ENCODE data around the gene SLC22A3.
"Not testable (repeated sequence)": the region's sequence is repeated elsewhere in the genome, so short reads cannot be mapped to it uniquely, and the experiment has no call there.

Gene SLC22A3

GRCh38 chr6:160368670-160369069 lies 20.5 kb downstream of the SLC22A3 start:
- no peak for DNase-seq (ENCODE audit: low read depth in 4 of 4, low spot score in 1 of 4)

GRCh38 chr6:160373601-160374000 lies 25.4 kb downstream of the SLC22A3 start:
- DNase-seq (ENCODE audit: low read depth in 4 of 4, low spot score in 1 of 4): not testable (repeated sequence)

- DNase-seq (ENCODE audit: low read depth in 4 of 4, low spot score in 1 of 4): no peak
These were observed 26.8 kb downstream of the SLC22A3 start for GRCh38 chr6:160374836-160375560.

DNA sequence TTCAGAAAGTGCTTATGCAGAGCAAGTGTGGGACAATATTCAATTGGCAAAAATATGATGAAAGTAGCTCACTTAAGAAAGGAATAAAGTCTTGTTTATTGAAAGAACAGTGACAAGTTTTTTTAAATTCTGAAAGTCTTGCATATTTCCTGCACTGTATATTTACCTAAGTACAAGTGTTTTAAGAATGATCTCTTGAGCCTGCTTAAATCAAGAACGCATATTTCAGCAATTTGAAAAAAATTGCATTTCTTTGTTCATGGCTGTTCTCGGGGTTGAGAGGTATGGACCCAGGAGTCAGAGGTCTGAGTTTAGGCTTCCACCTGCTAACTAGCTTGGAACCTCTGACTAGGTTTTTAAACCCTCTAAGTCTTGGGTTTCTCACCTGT lies 27.4 kb downstream of the SLC22A3 start:
- no peak for DNase-seq (ENCODE audit: low read depth in 4 of 4, low spot score in 1 of 4)

DNA sequence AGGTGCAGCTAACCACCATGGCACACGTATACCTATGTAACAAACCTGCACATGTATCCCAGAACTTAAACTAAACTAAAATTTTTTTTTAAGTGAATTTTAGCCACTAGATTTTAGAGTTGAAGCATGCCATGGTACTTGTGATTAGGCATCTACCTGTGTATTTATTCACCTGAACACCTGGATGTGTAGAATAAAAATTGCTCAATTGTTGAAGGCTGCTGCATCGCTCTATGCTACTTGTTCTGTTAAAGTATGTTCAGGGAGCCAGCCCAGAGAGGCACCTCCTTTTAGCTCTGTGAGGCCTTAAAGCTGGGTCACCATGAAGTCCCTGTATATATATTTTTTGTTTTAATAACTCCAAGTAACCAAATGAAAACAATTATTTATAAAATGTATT lies 28.3 kb downstream of the SLC22A3 start:
- DNase-seq (ENCODE audit: low read depth in 4 of 4, low spot score in 1 of 4): no peak

DNA sequence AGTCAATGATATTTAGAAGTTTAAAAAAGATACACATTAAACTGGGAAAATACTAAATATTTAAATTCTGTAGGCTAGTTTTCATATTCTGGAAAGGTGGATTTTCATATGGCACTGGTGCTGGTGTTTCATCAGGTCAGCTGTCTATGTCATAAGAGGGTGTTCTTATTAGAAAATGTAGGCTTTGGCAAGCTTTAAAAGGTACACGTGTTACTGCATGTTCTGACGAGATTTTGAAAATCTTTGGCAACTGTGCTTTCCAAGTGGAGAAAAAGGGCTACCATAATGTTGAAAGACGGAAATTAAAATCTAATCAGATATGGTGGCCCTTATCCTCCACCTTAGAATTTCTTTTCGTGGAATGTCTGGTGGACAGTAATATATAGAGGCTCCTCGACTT lies 30.0 kb downstream of the SLC22A3 start:
- no peak for DNase-seq (ENCODE audit: low read depth in 4 of 4, low spot score in 1 of 4)

GRCh38 chr6:160378882-160379281 lies 30.7 kb downstream of the SLC22A3 start:
- DNase-seq (ENCODE audit: low read depth in 4 of 4, low spot score in 1 of 4): no peak

GRCh38 chr6:160379466-160379865 lies 31.3 kb downstream of the SLC22A3 start:
- DNase-seq (ENCODE audit: low read depth in 4 of 4, low spot score in 1 of 4): no peak

DNA sequence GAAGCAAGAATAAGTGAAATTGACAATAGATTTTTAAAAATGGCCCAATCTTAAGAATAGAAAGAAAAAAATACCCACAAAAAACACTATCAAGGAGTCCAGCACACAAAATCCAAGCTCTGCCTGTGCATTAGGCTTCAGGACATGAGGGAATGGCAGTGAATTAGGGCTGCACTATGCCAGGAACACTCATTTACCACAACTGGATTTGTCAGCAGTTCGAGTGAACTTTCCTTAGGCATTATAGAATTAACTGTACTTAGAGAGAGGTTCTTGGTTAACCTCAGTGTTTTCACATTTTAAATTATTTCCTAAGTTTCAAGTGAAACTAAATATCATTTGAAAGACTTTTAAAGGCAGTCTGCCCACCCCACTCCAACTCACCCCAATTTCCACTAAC lies 34.8 kb downstream of the SLC22A3 start:
- DNase-seq (ENCODE audit: low read depth in 4 of 4, low spot score in 1 of 4): no peak

- DNase-seq (ENCODE audit: low read depth in 4 of 4, low spot score in 1 of 4): no peak
These were observed 38.8 kb downstream of the SLC22A3 start for GRCh38 chr6:160386869-160387530.

DNA sequence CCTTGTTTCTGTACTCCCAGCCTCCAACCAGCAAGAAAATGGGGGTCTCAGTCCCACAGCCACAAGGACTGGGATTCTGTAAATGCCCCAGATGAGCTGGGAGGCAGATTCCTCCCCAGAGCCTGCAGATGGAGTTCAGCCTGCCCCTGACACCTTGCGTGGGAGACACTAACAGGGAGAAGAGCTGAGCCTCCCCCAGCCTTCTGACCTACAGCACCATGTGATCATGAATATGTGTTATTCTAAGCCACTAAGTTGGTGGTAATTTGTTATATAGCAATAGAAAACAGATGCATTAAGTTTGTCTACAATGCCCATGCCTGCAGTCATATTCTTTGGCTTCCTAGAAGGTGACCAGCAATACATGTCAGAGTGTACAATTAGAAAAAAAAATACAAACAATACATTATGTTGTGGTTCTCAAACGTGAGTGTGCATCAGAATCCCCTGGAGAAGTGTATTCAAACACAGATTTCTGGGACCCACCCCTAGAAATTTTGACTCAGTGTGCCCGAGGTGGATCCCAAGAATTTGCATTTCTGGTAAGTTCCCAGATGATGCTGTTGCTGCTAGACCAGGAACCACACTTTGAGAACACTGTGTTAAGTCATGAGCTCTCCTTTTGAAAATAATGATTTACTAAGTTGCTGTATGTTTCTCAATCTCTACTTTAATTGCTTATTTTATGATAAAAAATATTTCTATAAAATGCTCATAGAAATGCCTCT lies 39.9 kb downstream of the SLC22A3 start:
- DNase-seq (ENCODE audit: low read depth in 4 of 4, low spot score in 1 of 4): no peak

GRCh38 chr6:160388922-160389321 lies 40.7 kb downstream of the SLC22A3 start:
- no peak for DNase-seq (ENCODE audit: low read depth in 4 of 4, low spot score in 1 of 4)

- no peak for DNase-seq (ENCODE audit: low read depth in 4 of 4, low spot score in 1 of 4)
These were observed 43.4 kb downstream of the SLC22A3 start for GRCh38 chr6:160391419-160392116.

- not testable (repeated sequence) for DNase-seq (ENCODE audit: low read depth in 4 of 4, low spot score in 1 of 4)
These were observed 45.3 kb downstream of the SLC22A3 start for GRCh38 chr6:160393442-160393841.

- no peak for DNase-seq (ENCODE audit: low read depth in 4 of 4, low spot score in 1 of 4)
These were observed 45.9 kb downstream of the SLC22A3 start for GRCh38 chr6:160393891-160394653.

- no peak for DNase-seq (ENCODE audit: low read depth in 4 of 4, low spot score in 1 of 4)
These were observed 46.5 kb downstream of the SLC22A3 start for GRCh38 chr6:160394654-160395035.

- DNase-seq (ENCODE audit: low read depth in 4 of 4, low spot score in 1 of 4): no peak
These were observed 47.0 kb downstream of the SLC22A3 start for GRCh38 chr6:160395187-160395586.

GRCh38 chr6:160396292-160396691 lies 48.1 kb downstream of the SLC22A3 start:
- DNase-seq (ENCODE audit: low read depth in 4 of 4, low spot score in 1 of 4): no peak

DNA sequence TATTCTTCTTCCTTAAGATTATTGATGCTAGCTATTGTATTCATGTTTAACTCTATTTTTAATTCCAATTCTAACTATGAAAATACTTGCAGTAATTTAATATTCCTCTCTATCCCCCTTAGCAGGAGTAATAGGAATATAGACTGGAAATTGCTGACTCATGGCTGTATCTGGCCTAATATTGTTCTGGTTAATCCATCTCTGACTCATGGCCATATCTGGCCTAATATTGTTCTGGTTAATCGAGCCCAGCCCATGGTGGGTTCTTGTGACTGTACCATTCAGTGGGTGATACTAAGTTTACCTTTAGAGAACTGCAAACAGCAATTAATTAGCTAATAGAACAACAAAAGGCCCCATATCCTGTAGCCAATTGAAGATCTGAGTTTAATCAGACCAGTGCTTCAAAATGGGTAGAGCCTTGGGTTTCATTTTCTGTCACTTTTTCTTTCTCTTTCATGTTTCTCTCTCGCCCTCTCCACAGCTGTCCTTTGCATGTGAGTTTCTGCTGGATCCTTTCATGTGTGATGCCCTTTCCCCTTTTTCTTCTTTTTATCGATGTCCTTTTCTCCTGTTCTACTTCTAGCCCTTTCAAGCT lies 50.6 kb downstream of the SLC22A3 start:
- no peak for DNase-seq (ENCODE audit: low read depth in 4 of 4, low spot score in 1 of 4)

DNA sequence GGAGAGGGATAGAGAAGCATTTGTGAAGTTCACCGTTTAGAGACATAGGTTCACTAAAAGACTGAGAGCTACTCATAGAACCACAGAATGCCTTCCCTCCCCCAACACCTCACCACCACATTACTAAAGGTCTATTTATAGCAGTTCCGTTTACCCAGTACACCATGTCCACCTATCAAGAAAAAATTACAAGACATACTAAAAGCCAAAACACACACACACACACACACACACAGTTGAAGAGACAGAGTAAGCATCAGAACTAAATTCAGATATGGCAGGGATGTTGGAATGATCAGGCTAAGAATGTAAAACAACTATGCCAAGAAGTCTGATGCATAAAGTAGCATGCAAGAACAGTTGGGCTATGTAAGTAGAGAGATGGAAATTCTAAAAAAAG lies 52.3 kb downstream of the SLC22A3 start:
- no peak for DNase-seq (ENCODE audit: low read depth in 4 of 4, low spot score in 1 of 4)

All from stimulated activated CD4-positive, alpha-beta T cell treated with anti-CD3 and anti-CD28 coated beads, Interleukin-1b, Interleukin-23, amount 100 ng/mL, for 24 hours (primary cell).